Measurements from ENCODE around the gene PDIK1L. TPM values are rescaled to one million over a fixed set of nuclear protein-coding genes. Genes with fewer than 3 reads are reported as not detected.
"Not testable (repeated sequence)": the region's sequence is repeated elsewhere in the genome, so short reads cannot be mapped to it uniquely, and the experiment has no call there.

Gene PDIK1L
- total RNA-seq, 1 donor from 2014 or later, result 3.1 TPM

DNA sequence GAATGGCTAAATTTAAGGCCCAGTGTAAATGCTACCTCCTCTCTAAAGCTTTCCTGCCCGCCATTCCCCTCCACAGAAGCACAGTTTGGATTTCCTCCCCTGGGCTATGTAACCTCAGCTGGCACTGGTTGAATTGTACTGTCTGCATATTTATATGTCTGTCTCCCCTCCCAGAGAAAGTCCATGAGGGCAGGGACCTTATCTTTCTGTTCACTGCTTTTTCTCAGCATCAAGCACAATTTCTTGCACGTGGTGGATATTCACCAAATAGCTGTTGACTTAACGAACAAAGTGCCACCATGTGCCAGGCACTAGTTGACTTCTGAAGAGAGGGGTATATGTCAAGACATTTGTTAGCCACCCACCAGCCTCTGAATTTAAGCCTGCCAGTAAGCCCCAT lies 9.5 kb upstream of the PDIK1L start:
- H3K36me3 Mint-ChIP-seq (ENCODE audit: low read depth, unreplicated experiment), result no peaks in the 10 kb centered on the region

DNA sequence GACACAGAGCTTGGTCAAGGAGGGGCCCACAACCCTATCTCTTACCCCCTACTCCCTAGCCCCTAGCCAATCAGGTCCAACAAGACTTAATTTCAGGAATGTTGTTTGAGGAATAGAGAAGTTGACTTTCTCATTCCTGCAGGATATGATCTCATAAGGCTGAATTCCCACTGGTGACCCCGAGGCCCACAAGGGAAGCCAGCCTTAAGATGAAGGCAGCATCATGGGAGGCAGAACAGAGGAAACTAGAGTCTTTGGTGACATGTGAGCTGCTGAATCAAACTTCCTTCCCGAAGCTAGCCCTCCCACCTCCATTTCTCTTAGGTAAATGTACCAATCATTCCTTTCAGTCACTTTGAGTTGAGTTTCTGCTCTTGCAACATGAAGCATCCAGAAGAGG lies 9.1 kb upstream of the PDIK1L start:
- DNase-seq (ENCODE audit: low read depth) (no peak), FAIRE-seq (no peak)
- Histone ChIP-seq H3K4me2 (ENCODE audit: low read length) (peak overlapping the region; percentile 25), H3K9me3 (ENCODE audit: insufficient read depth, low read depth, low read length) (no peaks in the 10 kb centered on the region), H3K27ac (ENCODE audit: low read depth, low read length) (peak overlapping the region; percentile 2), H3K27me3 (ENCODE audit: insufficient read depth, low read length) (no peaks in the 10 kb centered on the region), H4K20me1 (ENCODE audit: insufficient read depth, low read length) (no peaks in the 10 kb centered on the region), H3K36me3 (ENCODE audit: insufficient read depth, low read length) (no peaks in the 10 kb centered on the region), H3K9ac (ENCODE audit: low read length) (peak overlapping the region; percentile 8), H3K4me3 (ENCODE audit: insufficient read depth, low read depth, low read length) (no peak overlapping the region), H3K4me1 (ENCODE audit: insufficient read depth, low read length) (peaks cover 28% of the 10 kb centered on the region), H3K79me2 (ENCODE audit: insufficient read depth, low read length) (no peaks in the 10 kb centered on the region), H2AFZ (ENCODE audit: low read depth, low read length) (peak overlapping the region; percentile 54)
- TF ChIP-seq, protein P1, sequence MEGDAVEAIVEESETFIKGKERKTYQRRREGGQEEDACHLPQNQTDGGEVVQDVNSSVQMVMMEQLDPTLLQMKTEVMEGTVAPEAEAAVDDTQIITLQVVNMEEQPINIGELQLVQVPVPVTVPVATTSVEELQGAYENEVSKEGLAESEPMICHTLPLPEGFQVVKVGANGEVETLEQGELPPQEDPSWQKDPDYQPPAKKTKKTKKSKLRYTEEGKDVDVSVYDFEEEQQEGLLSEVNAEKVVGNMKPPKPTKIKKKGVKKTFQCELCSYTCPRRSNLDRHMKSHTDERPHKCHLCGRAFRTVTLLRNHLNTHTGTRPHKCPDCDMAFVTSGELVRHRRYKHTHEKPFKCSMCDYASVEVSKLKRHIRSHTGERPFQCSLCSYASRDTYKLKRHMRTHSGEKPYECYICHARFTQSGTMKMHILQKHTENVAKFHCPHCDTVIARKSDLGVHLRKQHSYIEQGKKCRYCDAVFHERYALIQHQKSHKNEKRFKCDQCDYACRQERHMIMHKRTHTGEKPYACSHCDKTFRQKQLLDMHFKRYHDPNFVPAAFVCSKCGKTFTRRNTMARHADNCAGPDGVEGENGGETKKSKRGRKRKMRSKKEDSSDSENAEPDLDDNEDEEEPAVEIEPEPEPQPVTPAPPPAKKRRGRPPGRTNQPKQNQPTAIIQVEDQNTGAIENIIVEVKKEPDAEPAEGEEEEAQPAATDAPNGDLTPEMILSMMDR (IDR thresholded peaks at IDR 0.05; ENCODE audit: insufficient read depth, low read depth, low read length), result no peak
- no peak for TF ChIP-seq EZH2 (IDR thresholded peaks at IDR 0.05; ENCODE audit: insufficient read depth, low read length)
- Mint-ChIP-seq H3K27me3 (ENCODE audit: low read depth, unreplicated experiment) (peaks cover 4% of the 10 kb centered on the region), H3K4me3 (ENCODE audit: unreplicated experiment) (no peak overlapping the region), H3K9me3 (ENCODE audit: unreplicated experiment) (no peaks in the 10 kb centered on the region), H3K36me3 (ENCODE audit: low read depth, unreplicated experiment) (no peaks in the 10 kb centered on the region), H3K4me1 (ENCODE audit: low read depth, unreplicated experiment) (peaks cover 18% of the 10 kb centered on the region), H3K27ac (ENCODE audit: unreplicated experiment) (peak overlapping the region; percentile 93)

More for the DNA sequence above, 9.5 kb upstream of the PDIK1L start:
- Mint-ChIP-seq H3K27me3 (ENCODE audit: low read depth, unreplicated experiment) (peaks cover 4% of the 10 kb centered on the region), H3K9me3 (ENCODE audit: unreplicated experiment) (no peaks in the 10 kb centered on the region), H3K27ac (ENCODE audit: unreplicated experiment) (peak overlapping the region; percentile 93), H3K4me1 (ENCODE audit: low read depth, unreplicated experiment) (peaks cover 20% of the 10 kb centered on the region), H3K4me3 (ENCODE audit: unreplicated experiment) (no peak overlapping the region)
- no peak overlapping the region for H2AFZ ChIP-seq (ENCODE audit: low read depth, low read length)
- peak overlapping the region; percentile 25 for H3K4me2 ChIP-seq (ENCODE audit: low read length)
- H3K27ac ChIP-seq (ENCODE audit: low read depth, low read length), result peak overlapping the region; percentile 2
- H3K36me3 ChIP-seq (ENCODE audit: insufficient read depth, low read length), result no peaks in the 10 kb centered on the region
- H3K4me3 ChIP-seq (ENCODE audit: insufficient read depth, low read depth, low read length), result no peak overlapping the region
- no peaks in the 10 kb centered on the region for H3K79me2 ChIP-seq (ENCODE audit: insufficient read depth, low read length)
- no peaks in the 10 kb centered on the region for H3K9me3 ChIP-seq (ENCODE audit: insufficient read depth, low read depth, low read length)
- TF ChIP-seq EZH2 (IDR thresholded peaks at IDR 0.05; ENCODE audit: insufficient read depth, low read length), result no peak
- TF ChIP-seq, protein P1 (IDR thresholded peaks at IDR 0.05; ENCODE audit: insufficient read depth, low read depth, low read length), result no peak
- no peaks in the 10 kb centered on the region for H4K20me1 ChIP-seq (ENCODE audit: insufficient read depth, low read length)
- DNase-seq (ENCODE audit: low read depth) (no peak), FAIRE-seq (no peak)
- peaks cover 32% of the 10 kb centered on the region for H3K4me1 ChIP-seq (ENCODE audit: insufficient read depth, low read length)
- H3K9ac ChIP-seq (ENCODE audit: low read length), result peak overlapping the region; percentile 8
- no peaks in the 10 kb centered on the region for H3K27me3 ChIP-seq (ENCODE audit: insufficient read depth, low read length)

DNA sequence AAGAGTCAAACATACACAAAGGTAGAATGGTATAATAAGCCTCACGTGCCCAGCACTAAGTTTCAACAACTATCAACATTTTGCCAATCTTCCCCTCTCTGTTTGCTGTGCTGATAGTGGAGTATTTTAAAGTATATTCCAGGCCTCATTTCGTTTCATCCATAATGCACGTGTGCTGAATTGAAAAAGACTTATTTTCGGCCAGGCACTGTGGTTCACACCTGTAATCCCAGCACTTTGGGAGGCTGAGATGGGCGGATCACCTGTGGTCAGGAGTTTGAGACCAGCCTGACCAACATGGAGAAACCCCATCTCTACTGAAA lies 6.4 kb upstream of the PDIK1L start:
- H3K4me3 Mint-ChIP-seq (ENCODE audit: unreplicated experiment); H3K4me3 ChIP-seq (ENCODE audit: insufficient read depth, low read depth, low read length); H3K27ac Mint-ChIP-seq (ENCODE audit: unreplicated experiment); H2AFZ ChIP-seq (ENCODE audit: low read depth, low read length); DNase-seq (ENCODE audit: low read depth); H4K20me1 ChIP-seq (ENCODE audit: insufficient read depth, low read length); H3K27ac ChIP-seq (ENCODE audit: low read depth, low read length); H3K9me3 Mint-ChIP-seq (ENCODE audit: unreplicated experiment); H3K27me3 Mint-ChIP-seq (ENCODE audit: low read depth, unreplicated experiment); H3K79me2 ChIP-seq (ENCODE audit: insufficient read depth, low read length); H3K36me3 ChIP-seq (ENCODE audit: insufficient read depth, low read length); H3K36me3 Mint-ChIP-seq (ENCODE audit: low read depth, unreplicated experiment); H3K9ac ChIP-seq (ENCODE audit: low read length); H3K9me3 ChIP-seq (ENCODE audit: insufficient read depth, low read depth, low read length); H3K27me3 ChIP-seq (ENCODE audit: insufficient read depth, low read length); FAIRE-seq; H3K4me2 ChIP-seq (ENCODE audit: low read length): not testable (repeated sequence)
- H3K4me1 Mint-ChIP-seq (ENCODE audit: low read depth, unreplicated experiment), result peaks cover 15% of the 10 kb centered on the region
- H3K4me1 ChIP-seq (ENCODE audit: insufficient read depth, low read length), result peaks cover 24% of the 10 kb centered on the region
